Uterus (tissue), 4 donors: ENCODE results near the gene KIRREL2. TPM values are rescaled to one million over a fixed set of nuclear protein-coding genes. Genes with fewer than 3 reads are reported as not detected.

Experiments used
- DNase-seq, 2 donors: peaks; one replicate each; pipeline ENCODE4 v3.0.0-alpha.2; 2019 to 2020
- H3K27ac ChIP-seq, 2 donors: fragments of 200-600 bp; sonication (generic); 1 replicate in 1 of 2; 2 replicates in 1 of 2; pipeline ENCODE4 v1.5.1; 2016 to 2018
- H3K27me3 ChIP-seq, 2 donors: fragments of 200-600 bp; sonication (generic); one replicate each; pipeline ENCODE4 v1.5.1; 2018 to 2019; ENCODE audit warnings: control low read depth in 1 of 2
- H3K36me3 ChIP-seq, 2 donors: fragments of 200-600 bp; sonication (generic); one replicate each; pipeline ENCODE4 v1.5.1; 2019; ENCODE audit warnings: control low read depth in 1 of 2
- H3K4me1 ChIP-seq, 2 donors: fragments of 200-600 bp; sonication (generic); one replicate each; pipeline ENCODE4 v1.5.1; 2018 to 2019; ENCODE audit warnings: control low read depth in 1 of 2
- H3K4me3 ChIP-seq, 2 donors: fragments of 200-600 bp; sonication (generic); 1 replicate in 1 of 2; 2 replicates in 1 of 2; pipeline ENCODE4 v1.5.1; 2018 to 2019; ENCODE audit warnings: mild to moderate bottlenecking in 1 of 2
- H3K9me3 ChIP-seq, 2 donors: fragments of 200-600 bp; sonication (generic); one replicate each; pipeline ENCODE4 v1.5.1; 2019; ENCODE audit warnings: control low read depth in 1 of 2
- CTCF ChIP-seq, 4 experiments: fragments of 200-600 bp in 2 of 4; fragments of 450-650 bp in 2 of 4; sonication (generic) in 2 of 4; IDR thresholded peaks; one replicate each; pipeline ENCODE4 v1.5.1; 2016 to 2019; ENCODE audit warnings: antibody characterized with exemption in 4 of 4, mild to moderate bottlenecking in 2 of 4, moderate library complexity in 1 of 4
- POLR2A ChIP-seq, 2 donors: fragments of 450-650 bp; IDR thresholded peaks; one replicate each; pipeline ENCODE4 v1.6.1; 2016; ENCODE audit warnings: antibody characterized with exemption in 2 of 2, mild to moderate bottlenecking in 1 of 2, moderate library complexity in 1 of 2
- intact Hi-C: fragments of 100-400 bp; cut with DNase I; formaldehyde crosslinking; loops from one replicate; pipeline ENCODE4 v1.15.1; 2023; ENCODE audit warnings: low total_unique reads
- total RNA-seq, 4 donors: library from RNA; depleted of rRNA in 3 of 4; stranded (reverse); fragments of >200 nt in 3 of 4; gene quantifications; one replicate each; pipeline versions ENCODE4 v1.1.0 to v1.2.4, GENCODE V29; 2014 to 2023
- donor health status: DM: yes; HTN: yes; CAD: no.

Gene KIRREL2
- total RNA-seq, 4 donors from 2014 or later, result 0.55 to 2.8 TPM; not detected in 2

GRCh38 chr19:35851213-35852028 is 5.3 kb upstream of the KIRREL2 start:
- Histone ChIP-seq H3K4me1 (no peaks in the 10 kb centered on the region), H3K27me3 (peaks cover 7 to 26% of the 10 kb centered on the region in 2 donors), H3K9me3 (no peaks in the 10 kb centered on the region), H3K4me3 (no peak overlapping the region), H3K27ac (no peak overlapping the region), H3K36me3 (no peaks in the 10 kb centered on the region)
- DNase-seq, result no peak
- intact Hi-C loops, result no loop called here
- TF ChIP-seq POLR2A (IDR thresholded peaks at IDR 0.05) (no peak), CTCF (IDR thresholded peaks at IDR 0.05) (no peak)

- Histone ChIP-seq H3K27ac (no peak within 1 kb of the TSS), H3K27me3 (peaks cover 10 to 25% of the 10 kb centered on the region in 2 donors), H3K9me3 (no peaks in the 10 kb centered on the region), H3K4me1 (no peaks in the 10 kb centered on the region), H3K36me3 (no peaks in the 10 kb centered on the region), H3K4me3 (no peak within 1 kb of the TSS)
- TF ChIP-seq POLR2A (IDR thresholded peaks at IDR 0.05), result no peak
- no peak for TF ChIP-seq CTCF (IDR thresholded peaks at IDR 0.05)
- intact Hi-C loops, result no loop called here
- DNase-seq, result no peak
Observed at GRCh38 chr19:35852029-35852780, 4.5 kb upstream of the KIRREL2 start, which contains the start of gene NPHS1. Gene NPHS1 (minus strand): TSS chr19:35852504. CDS start chr19:35851837, 667 bp downstream.

- peaks cover 10 to 25% of the 10 kb centered on the region in 2 donors for H3K27me3 ChIP-seq
Observed at GRCh38 chr19:35853038-35853756, 3.5 kb upstream of the KIRREL2 start.

GRCh38 chr19:35858311-35858710 is 1.6 kb downstream of the KIRREL2 start:
- H3K27ac ChIP-seq, result no peak overlapping the region
- no peak for DNase-seq
- intact Hi-C loops, result no loop called here
- TF ChIP-seq CTCF (IDR thresholded peaks at IDR 0.05) (no peak), POLR2A (IDR thresholded peaks at IDR 0.05) (no peak)
- H3K4me3 ChIP-seq, result no peak overlapping the region
- no peaks in the 10 kb centered on the region for H3K9me3 ChIP-seq
- H3K36me3 ChIP-seq, result no peaks in the 10 kb centered on the region
- H3K4me1 ChIP-seq, result no peaks in the 10 kb centered on the region
- H3K27me3 ChIP-seq, result peaks cover 10 to 25% of the 10 kb centered on the region in 2 donors

More at GRCh38 chr19:35853038-35853756, 3.5 kb upstream of the KIRREL2 start:
- DNase-seq, result no peak
- Histone ChIP-seq H3K4me1 (no peaks in the 10 kb centered on the region), H3K36me3 (no peaks in the 10 kb centered on the region), H3K27ac (no peak overlapping the region), H3K4me3 (no peak overlapping the region), H3K9me3 (no peaks in the 10 kb centered on the region)
- intact Hi-C loops, result no loop called here
- TF ChIP-seq POLR2A (IDR thresholded peaks at IDR 0.05), result no peak

- DNase-seq, result no peak
- Histone ChIP-seq H3K36me3 (no peaks in the 10 kb centered on the region), H3K9me3 (no peaks in the 10 kb centered on the region), H3K4me1 (no peaks in the 10 kb centered on the region), H3K27ac (no peak overlapping the region), H3K4me3 (no peak overlapping the region), H3K27me3 (peaks cover 10 to 16% of the 10 kb centered on the region in 2 donors)
- intact Hi-C loops, result no loop called here
- TF ChIP-seq POLR2A (IDR thresholded peaks at IDR 0.05) (no peak), CTCF (IDR thresholded peaks at IDR 0.05) (no peak)
Observed at GRCh38 chr19:35859414-35859813, 2.7 kb downstream of the KIRREL2 start.
